NCI-H2081 treated with DMSO at 0.1 percent for 48 hours (cell line): Measurements from ENCODE around the gene TREX2.
A peak's percentile ranks its signal among the peaks of the same experiment; 100 is the strongest.

Experiments used
- DNase-seq: peaks from one replicate; lab custom pipeline; 2025; lab: John Stamatoyannopoulos, UW

TREX2 gene

DNA sequence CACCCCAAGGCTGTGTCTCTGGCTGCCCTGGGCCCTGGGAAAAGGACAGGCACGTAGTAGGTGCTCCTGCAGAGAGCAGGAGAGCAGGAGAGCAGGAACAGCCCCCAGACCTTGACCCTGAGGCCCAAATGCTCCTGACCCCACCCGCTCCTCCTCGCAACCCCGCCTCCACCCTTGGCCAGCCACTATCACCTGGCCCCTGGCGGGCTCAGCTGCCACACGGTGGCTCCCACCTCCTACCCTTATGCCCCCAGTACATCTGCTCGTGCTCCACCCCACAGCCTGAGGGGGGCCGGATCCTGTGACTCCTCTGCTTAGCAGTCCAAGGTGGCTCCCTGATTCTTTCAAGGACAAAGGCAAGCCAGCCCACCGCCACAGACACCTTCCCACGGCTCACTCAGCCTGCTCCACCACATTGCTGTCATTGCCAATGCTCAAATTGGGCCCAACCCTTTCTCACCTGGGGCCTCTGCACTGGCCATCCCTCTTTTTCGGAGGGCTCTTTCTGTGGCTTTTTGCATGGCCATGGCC, 30.0 kb upstream of the TREX2 start:
- DNase-seq = no peak

DNA sequence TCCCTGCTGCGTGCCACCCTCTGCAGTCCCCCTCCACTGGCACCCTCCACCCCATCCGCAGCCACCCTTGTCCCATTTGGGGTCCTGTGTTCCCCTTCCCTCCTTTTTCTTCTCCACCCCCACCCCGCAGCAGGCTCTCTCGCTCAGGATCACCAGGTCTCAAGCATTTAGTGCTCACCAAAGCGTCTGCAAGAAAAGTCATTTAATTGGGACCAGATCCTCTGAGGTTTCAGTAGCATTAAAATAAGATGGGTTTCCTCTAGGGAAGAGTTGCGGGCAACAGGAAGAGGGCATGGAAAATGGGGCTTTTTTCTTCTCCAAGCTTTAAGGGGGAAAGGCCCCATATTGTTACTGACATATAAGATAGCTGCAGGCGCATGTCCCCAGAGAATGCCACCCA, 29.4 kb upstream of the TREX2 start:
- no peak for DNase-seq

DNA sequence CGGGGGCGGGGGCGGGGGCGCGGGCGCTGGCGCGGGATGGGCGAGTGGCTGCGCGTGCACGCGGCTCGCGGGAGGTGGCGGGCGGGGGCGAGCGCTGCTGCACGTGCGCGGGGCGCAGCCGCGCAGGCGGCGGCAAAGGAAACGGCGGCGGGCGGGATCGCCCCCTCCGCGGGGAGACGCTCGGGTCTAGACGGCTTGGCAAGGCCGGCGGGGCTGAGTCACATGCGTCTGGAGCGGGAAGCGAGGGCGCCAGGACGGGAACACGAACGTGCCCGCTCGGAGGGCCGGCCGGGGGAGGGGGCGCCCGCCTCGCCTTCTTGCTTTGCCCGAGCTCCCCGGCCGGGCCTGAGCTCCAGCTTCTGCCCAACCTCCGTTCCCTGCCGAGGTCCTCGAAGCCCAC, 28.9 kb upstream of the TREX2 start:
- DNase-seq = no peak

DNA sequence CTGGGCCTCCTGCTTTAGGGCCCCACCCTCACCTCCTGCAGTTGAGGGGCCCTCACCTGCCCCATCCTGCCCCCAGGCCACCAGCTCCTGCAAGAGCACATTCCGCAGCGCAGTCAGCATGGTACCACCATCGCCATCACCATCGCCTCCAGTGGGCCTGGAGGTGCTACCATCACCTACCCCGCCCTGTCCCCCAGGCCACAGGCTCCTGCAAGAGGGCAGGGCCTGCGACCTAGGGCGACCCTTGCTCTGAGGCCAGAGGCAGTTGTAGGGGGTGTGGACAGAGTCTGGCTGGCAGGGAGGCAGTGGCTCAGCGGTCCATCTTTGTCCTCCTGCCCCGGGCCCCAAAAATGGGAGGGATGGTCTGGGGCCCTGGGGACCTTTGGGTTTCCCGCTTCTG, 28.4 kb upstream of the TREX2 start:
- DNase-seq = no peak

DNA sequence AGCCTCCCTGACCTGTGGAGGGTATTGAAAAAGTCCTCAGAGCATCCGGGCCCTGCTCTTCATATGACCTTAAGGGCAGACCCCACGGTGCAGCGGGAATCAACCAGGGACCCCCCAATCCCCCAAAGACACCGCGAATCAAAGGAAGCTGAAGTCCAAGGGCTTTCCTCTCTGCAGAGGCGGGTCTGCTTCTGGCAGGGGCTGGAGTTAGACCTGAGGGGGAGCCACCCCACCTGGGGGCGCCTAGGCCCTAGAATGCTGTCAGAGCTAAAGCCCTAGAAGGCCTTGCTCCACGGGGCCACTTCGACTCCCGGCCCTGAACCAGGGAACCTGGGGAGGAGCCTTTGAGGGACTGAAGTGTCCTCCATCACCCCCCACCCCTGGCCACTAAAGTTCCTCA, 27.3 kb upstream of the TREX2 start:
- no peak for DNase-seq

DNA sequence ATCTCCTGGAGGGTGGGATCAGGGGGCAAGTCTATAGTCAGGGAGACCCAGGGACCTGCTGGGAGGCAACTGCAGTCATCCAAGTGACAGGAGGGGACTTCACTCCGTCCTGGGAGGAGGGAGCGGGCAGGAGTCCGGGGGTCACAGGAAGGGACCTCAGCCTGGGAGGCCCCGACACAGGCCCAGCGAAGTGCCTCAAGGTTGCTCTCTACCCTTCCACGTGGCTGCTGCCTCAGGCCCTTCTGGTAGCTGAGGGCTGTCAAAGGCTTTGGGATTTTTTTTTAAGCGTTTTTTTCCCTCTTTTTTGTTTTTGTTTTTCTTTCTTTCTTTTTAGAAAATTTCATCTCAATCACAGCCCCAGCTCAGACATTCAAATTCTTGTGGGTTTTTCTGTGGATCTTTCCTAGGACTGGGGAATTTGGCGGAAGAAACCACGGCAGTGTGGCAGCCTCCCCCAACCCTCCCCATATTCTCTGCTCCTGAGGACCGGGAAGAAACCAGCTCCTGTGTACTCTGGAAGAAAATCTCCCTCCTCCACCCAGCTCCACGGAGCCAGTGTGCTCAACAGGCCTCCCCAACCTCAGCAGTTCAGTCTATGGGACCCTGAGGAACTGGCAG, 25.9 kb upstream of the TREX2 start:
- DNase-seq = no peak

DNA sequence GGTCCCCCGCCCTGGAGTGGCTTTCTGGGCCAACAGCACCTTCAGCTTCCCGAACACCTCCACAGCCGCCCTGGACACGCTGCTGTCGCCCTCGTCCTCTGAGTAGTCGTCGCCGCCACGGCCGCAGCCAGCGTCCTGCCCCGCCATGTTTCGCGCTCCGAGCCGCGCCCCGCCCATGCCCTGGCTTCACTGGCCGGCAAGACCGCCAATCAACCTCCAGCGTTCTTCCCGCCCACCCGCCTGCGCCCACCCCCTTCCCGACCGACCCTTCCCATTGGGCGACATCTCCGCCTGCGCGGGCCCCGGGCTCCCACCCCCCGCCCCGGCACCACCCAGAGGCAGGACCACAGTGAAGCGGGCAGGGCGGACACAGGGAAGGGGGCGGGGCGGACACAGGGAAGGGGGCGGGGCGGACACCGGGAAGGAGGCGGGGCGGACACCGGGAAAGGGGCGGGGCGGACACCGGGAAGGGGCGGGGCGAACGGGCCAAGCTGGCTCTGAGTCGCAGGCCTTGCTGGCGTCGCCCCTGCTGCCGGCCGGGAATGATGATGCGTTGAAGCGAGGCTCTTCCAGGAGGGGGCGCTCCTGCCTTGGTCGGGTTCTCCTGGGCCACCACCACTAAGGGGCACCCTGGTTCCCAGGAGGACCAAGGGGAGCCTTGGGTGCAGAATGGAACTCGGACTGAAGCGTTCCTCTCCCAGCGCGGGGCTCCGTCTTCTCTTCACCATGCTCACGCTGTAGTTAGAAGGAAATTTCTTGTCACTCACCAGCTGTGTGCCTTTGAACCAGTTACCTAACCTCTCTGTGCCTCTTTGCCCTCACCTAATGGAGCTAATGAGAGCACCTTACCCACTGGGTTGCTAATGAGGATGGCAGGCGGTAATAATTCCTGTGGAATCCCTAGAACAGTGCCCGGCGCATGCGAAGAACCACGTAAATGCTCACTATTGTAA, 24.8 kb upstream of the TREX2 start, which contains the start of gene HAUS7:
Gene HAUS7, minus strand, starts transcription at position 166 of the 953 bp plus-strand sequence. Its CDS starts 19 bp downstream, at position 147.
- DNase-seq = peak; percentile 39

DNA sequence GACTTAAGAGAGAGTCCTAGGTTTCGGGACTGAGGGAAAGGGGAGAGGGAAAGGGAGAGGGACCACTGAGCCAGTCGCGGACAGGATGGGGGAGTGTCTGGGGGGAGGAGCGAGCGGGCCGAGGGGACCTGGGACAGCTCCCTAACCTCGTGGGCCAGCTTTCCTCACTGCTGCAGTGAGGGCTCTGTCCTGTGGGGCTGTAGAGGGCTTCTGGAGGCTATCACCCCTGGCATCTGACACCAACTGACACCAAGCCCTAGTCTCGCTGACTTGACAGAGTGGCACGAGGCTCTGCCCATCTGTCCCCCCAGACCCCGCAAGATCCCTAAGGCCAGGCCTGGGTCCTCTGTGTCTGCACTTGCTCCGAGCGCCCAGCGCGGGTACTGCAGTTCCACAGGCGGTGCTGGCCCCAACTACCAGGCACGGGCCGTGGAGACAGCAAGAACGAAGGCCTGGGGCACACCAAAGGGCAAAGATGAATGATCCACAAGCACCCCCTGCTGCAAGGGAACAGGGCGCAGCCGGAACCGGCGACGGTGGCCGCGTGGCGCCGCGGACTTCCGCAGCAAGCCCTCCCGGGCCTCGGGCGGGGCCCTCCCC, 24.1 kb upstream of the TREX2 start:
- no peak for DNase-seq

DNA sequence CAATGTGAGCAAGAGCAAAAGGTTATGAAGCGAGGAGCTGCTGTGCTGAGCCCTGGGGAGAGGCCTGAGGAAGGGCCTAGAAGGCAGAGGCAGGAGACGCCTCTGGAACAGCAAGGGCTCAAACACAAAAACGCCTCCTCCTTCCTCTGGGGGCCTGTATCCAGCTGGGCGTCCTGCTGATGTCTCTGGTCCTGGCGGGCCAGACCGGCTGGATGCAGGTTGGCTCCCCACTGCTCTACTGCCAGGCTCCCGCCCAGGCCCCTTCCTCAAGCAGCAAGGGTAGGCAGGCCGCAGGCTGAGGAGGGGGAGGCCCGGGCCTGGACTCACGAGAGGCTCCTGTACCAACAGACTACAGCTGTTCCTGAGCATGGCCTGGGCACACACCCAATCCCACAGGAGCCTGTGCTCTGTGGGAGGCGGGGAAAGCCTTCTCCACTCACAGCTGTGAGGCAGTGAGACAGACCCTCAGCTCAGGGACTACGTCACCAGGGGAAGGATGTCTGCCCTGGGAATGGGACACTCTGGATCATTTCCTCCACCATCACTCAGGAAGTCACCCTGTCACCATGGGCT, 22.2 kb upstream of the TREX2 start:
- DNase-seq = no peak

DNA sequence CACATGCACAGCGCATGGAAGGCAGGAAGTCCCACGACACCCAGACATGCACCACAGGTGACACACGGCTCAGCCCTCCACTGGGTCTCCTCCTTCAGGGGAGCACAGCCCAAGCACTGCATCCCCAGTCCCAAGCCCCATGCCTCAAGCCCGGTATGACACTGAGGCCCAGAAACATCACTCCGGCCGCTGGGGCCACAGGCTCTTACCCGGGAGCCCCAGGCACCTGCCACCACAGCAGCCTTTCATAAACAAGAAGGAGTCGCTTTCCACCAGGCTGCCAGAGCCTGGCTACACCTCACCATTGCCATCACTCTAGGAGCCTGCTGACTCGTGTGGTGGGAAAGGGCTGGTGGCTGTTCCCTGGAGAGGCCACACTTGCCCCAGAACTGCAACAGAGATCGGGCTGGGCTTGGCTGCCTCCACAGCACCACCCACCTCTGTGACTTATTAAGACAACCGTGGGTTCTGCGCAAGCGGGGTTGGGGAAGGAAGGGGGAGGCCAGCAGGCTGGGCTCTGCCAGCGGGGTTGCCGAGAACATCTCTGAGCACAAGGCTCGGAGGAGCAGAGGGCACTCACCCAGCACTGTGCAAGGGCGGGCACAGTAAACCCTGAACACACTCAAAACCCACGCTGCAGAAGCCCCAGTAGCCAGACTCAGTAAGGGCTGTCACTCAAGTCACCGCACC, 20.0 kb upstream of the TREX2 start:
- no peak for DNase-seq

DNA sequence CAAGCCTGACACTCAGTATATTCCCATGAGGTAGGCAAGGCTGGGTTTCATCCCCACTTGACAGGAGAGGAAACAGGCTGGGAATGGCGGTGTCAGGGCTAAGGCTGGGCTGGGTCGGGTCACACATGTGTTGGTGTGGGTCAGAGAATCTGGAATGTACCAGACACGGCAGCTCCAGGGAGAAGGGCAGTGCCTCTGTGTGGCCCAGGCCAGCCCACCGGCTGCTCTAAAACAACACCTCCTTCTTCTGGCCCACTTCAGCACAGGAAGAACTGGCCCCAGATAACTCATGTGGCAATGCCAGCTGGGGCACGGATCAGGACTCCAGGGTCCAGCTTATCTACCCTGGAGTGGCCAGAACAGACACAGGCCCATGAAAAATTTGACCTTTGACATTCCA, 18.3 kb upstream of the TREX2 start:
- DNase-seq = no peak

DNA sequence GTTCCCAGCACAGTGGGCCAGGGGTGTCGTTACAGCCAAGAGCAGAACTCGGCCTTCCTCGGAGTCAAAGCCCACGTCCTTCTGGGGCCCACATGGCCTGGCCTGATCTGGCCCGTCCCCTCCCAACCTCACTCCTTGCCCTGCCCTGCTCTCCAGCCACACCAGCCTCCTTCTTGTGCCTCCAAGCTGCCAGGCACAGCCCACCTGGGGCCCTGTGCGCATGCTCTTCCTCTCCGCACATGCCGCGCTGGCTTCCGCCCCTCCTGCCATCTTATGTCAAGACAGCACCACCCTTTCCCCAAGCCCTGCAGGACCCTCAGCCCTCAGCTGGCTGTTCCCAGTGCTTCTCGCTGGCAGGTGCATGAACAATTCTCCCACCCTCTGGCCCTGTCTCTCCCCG, 17.7 kb upstream of the TREX2 start:
- DNase-seq = no peak

DNA sequence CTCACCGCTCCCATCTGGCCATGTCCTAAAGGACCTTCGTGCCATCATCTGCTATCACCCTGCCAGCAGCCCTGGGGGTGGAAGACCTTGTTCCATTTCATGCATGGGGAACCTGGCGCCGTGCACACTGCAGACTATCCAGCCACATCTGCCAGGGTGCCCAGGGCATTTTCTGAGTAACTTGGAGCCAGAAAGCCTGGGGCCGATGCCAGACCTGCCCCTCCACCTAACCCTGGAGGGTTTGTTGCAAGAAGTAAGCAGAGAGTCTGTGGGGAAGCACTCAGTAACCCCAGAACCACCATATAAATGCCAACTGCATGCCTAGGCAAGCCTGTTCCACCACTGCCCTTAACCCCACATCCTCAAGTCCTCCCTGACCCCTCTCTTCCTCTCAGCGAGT, 17.2 kb upstream of the TREX2 start:
- DNase-seq = no peak

DNA sequence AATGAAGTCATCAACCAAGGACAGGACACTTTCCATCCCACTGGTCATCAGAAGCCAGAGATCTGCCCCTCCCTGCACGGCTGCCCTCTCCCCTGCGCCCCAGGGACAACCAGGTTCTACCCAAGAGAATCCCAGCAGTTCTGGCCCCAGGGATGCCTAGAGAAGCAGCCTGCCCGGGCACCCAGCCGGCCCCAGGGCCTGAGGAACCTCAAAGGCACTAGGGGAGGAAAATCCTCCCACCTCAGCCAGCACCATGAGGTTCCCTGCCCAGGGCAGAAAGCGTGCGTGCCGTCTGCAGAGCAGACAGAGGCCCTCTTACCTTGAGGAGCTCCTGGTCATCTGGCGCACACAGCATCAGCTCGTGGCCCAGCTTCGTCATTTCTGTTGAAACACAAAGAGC, 16.4 kb upstream of the TREX2 start:
- no peak for DNase-seq

DNA sequence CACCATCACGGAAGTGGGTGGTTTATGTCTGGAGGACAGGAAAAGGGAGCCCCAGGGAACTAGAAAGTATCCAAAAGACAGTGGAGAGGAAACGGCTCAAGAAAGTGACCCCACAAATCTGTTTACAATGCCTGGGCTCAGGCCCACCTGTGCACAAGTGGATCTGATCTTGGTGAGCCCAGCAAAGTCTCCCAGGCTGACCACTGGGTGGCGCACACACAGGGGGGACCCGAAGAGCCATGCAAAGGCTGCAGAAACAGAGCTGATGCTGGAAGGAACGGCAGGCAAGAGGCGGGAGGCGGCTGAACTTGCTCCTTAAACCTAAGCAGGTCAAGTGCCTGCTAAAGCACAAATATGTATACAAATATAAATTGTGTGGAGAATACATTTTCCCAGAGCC, 15.0 kb upstream of the TREX2 start:
- DNase-seq = no peak

DNA sequence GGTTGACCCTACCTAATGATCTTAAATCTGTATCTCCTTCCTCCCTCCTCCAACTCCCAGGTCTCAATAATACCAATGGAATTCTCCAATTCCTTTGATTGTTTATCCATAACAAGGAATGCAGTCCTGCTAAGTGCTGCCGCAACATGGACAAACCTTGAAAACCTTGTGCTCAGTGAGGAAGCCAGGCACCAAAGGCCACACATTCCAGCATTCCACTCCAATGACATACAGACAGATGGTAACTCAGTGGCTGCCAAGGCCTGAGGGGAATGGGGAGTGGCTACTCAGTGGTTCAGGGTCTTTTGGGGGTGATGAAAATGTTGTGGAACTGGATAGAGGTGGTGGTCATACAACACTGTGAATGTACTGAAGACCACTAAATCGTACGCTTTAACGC, 14.1 kb upstream of the TREX2 start:
- no peak for DNase-seq

DNA sequence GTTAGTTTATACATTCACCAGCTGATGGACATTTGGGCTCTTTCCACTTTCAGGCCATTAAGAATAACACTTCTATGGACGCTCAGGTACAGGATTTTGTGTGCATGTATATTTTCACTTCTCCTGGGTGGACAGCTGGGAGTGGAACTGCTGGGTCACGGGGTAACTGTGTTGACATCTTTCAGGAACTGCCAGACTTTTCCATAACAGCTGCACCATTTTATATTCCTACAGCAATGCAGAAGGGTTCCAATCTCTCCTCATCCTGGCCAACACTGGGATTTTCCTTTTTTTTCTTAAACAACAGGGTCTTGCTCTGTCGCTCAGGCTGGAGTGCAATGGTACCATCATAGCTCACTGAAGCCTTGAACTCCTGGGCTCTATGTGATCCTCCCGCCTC, 12.6 kb upstream of the TREX2 start:
- no peak for DNase-seq

DNA sequence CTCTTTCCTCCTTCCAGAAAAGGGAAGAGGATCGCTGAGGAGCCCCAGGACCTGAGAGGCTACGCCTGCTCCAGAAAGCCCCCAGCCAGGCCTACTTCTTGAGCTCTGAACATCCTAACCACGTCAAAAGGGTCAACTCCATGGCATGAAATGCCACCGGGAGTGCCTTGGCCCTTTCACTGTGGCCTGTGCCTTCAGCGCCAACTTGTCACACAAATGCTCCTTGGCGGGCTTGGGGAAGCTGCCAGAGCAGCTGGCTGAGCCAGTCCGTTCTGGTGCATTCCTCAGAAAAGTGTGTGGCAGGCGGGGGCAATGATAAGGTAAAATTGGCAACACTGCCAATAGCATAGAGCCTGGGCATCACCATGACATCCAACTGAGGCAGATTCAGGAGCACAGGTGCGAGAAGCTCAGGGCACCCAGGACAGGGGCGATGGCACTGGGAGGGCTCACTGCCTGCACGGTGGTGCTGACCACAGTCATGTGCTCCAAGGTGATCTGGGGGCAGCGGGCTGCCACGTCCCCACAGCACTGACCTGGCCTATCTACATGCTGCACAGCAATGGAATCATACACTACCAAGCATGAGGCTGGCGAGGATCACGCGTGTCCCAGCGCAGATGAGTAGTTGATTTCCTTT, 12.1 kb upstream of the TREX2 start:
- DNase-seq = no peak

DNA sequence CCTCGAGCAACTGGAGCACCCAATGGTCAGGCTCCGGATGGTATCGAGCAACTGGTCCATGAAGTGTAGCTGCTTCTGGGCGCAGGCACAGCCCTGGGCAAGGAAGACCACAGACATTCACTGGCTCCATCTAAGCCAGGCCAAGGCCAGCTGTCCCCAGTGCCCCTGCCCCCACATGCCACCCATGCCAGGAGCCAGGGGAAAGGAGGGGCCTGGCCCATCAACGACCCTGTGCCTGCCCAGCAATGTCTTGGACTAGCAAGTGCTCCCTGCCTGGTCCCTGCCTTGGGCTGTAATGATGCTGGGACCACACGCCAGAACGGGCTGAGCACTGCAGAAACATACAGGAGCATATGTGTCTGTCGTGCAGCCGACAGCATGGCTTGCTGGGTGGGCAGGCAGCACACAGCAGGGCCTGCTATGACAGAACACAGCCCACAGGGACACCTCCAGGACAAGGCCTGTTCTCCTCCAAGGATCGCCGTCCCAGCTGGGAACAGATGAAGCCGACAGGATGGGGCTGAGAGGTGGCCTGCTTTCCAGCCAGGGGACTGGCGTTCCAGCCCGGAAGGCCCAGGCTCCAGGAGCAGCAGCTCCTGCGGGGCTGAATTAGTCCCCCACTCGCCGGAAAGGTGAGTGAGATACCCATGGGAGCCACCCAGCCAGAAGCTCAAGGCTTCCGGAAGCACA, 11.4 kb upstream of the TREX2 start:
- DNase-seq = no peak

DNA sequence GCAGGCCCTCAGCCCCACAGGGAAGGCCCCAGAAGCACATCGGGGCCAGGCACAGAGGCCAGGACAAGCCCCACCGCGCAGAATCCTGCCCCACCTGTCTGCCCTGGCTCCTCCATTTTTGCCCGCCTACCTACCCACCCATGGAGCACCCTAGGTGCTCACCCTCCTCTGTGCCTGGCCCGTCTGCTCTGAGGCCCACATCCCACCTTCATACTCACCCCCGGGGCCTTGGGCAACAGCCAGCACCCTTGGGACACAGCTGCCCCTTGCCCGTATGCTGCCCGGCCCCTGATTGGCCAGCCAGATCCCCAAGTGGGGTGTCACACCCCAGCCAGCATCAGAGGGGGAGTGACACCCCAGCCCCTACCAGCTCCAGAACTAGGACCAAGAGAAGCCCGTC, 10.8 kb upstream of the TREX2 start:
- no peak for DNase-seq

DNA sequence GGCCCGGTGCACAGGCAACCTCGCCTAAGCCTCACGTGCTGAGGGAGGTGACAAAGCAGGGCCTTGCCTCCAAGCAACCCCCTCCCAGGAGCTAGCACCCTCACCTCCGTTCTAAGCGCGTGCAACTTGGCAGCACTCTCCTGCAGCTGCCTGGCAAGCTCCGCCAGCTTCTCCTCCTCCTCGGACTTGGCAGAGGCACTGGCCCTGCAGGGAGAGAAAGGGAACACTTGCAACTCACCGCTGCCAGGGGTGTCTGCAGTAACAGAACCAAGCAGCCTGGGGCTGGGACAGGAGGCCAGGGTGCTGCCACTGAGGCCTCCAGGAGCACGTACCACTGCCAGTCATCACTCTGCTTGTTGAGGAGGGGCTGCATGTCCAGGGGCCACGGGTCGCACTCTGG, 10.3 kb upstream of the TREX2 start:
- no peak for DNase-seq
